ENCODE measurements around the gene XRN2. TPM values are rescaled to one million over a fixed set of nuclear protein-coding genes. Genes with fewer than 3 reads are reported as not detected.

The XRN2 gene
- total and polyA plus RNA-seq, 2 of the 13 experiments (the other 11 are each of a cell fraction or from before 2014, with no cell fraction given), result 90.3 to 171 TPM

DNA sequence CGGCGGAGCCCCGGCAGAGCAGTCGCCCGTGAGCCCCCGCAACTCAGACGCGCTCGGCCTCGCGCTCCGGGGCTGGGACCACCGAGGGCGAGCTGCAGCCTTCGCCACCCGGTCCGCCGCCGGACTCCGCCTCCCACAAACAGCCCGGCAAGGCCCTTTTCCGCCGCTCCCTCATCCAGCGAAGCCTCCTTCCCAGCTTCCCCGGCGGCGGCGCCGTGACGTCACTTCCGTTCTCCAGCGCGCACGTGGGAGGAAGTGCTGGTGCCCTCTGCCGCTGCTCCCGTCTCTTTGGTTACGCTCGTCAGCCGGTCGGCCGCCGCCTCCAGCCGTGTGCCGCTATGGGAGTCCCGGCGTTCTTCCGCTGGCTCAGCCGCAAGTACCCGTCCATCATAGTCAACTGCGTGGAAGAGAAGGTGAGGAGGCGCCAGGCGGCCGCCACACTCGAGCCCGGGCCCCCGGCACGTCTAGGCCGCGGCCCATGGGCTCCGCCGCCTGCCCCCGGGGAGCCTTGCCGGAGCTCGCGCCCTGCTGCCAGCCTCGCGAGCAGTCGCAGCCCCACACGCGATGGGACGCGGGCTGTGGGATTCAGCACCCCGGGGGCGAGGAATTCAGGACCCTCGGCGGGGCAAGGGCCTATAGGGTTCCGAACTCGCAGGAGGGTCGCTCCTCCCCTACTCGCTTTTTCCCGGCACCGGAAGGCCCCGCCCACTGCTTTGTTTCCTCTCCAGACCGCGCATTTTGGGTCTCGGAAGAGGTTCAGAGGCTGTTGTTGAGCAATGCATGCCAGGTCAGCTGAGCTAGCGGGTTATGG lies at the start of gene XRN2 (continued):
- TF ChIP-seq, protein P1, sequence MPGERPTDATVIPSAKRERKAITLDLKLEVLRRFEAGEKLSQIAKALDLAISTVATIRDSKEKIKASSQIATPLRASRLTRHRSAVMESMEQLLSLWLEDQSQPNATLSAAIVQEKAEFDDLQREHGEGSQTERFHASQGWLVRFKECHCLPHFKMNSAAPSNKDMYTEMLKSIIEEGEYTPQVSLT (CRISPR knock-in tag; IDR thresholded peaks at IDR 0.05; ENCODE audit: borderline replicate concordance, low read depth), result 0 out of 2 replicates have a peak, but pooled peaks have one; percentile 38
- peak; percentile 96 for TF ChIP-seq REXO4 (CRISPR knock-in tag; IDR thresholded peaks at IDR 0.05; ENCODE audit: borderline replicate concordance)
- TF ChIP-seq, protein P2, sequence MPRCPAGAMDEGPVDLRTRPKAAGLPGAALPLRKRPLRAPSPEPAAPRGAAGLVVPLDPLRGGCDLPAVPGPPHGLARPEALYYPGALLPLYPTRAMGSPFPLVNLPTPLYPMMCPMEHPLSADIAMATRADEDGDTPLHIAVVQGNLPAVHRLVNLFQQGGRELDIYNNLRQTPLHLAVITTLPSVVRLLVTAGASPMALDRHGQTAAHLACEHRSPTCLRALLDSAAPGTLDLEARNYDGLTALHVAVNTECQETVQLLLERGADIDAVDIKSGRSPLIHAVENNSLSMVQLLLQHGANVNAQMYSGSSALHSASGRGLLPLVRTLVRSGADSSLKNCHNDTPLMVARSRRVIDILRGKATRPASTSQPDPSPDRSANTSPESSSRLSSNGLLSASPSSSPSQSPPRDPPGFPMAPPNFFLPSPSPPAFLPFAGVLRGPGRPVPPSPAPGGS (CRISPR knock-in tag; IDR thresholded peaks at IDR 0.05), result peak; percentile 98
- peak; percentile 72; the same call in 1 of the 2 replicates for TF ChIP-seq ZBTB44 (CRISPR knock-in tag; IDR thresholded peaks at IDR 0.05)
- peak; percentile 77; the same call in 1 of the 2 replicates for TF ChIP-seq ZNF205 (CRISPR knock-in tag; IDR thresholded peaks at IDR 0.05)
- TF ChIP-seq GTF3A (CRISPR knock-in tag; conservative IDR thresholded peaks at IDR 0.05), result no peak; the same call in 1 of the 2 replicates
- TF ChIP-seq GABPA (IDR thresholded peaks at IDR 0.05; ENCODE audit: low read depth, low read length), result peak; percentile 92
- TF ChIP-seq GABPA (CRISPR knock-in tag; IDR thresholded peaks at IDR 0.05; ENCODE audit: low read depth), result peak; percentile 92
- TF ChIP-seq FOSL2 (CRISPR knock-in tag; IDR thresholded peaks at IDR 0.05), result peak; percentile 80
- TF ChIP-seq JARID2 (CRISPR knock-in tag; IDR thresholded peaks at IDR 0.05; ENCODE audit: insufficient replicate concordance), result peak; percentile 98
- TF ChIP-seq, protein P3, sequence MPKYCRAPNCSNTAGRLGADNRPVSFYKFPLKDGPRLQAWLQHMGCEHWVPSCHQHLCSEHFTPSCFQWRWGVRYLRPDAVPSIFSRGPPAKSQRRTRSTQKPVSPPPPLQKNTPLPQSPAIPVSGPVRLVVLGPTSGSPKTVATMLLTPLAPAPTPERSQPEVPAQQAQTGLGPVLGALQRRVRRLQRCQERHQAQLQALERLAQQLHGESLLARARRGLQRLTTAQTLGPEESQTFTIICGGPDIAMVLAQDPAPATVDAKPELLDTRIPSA (CRISPR knock-in tag; IDR thresholded peaks at IDR 0.05; ENCODE audit: borderline replicate concordance), result no peak; the same call in 1 of the 2 replicates
- TF ChIP-seq ZNF12 (CRISPR knock-in tag; IDR thresholded peaks at IDR 0.05), result peak; percentile 81
- TF ChIP-seq MYNN (CRISPR knock-in tag; IDR thresholded peaks at IDR 0.05; ENCODE audit: low read depth), result peak; percentile 74
- TF ChIP-seq SRF (IDR thresholded peaks at IDR 0.05; ENCODE audit: low read depth, low read length), result peak; percentile 53; the same call in 1 of the 2 replicates
- TF ChIP-seq HES4 (CRISPR knock-in tag; IDR thresholded peaks at IDR 0.05; ENCODE audit: borderline replicate concordance), result peak; percentile 99
- TF ChIP-seq ZNF225 (CRISPR knock-in tag; IDR thresholded peaks at IDR 0.05), result peak; percentile 95
- no peak for TF ChIP-seq ZNF720 (CRISPR knock-in tag; IDR thresholded peaks at IDR 0.05)
- TF ChIP-seq ZFP62 (CRISPR knock-in tag; IDR thresholded peaks at IDR 0.05), result peak; percentile 39
- 0 out of 2 replicates have a peak, but pooled peaks have one; percentile 33 for TF ChIP-seq HHEX (CRISPR knock-in tag; IDR thresholded peaks at IDR 0.05)
- peak; percentile 63 for TF ChIP-seq RXRB (CRISPR knock-in tag; IDR thresholded peaks at IDR 0.05; ENCODE audit: borderline replicate concordance)
- TF ChIP-seq ZSCAN21 (CRISPR knock-in tag; IDR thresholded peaks at IDR 0.05; ENCODE audit: borderline replicate concordance), result peak; percentile 95
- TF ChIP-seq SRY (CRISPR knock-in tag; IDR thresholded peaks at IDR 0.05), result peak; percentile 96
- no peak; the same call in 1 of the 2 replicates for TF ChIP-seq ZNF572 (CRISPR knock-in tag; IDR thresholded peaks at IDR 0.05)
- TF ChIP-seq MAF1 (CRISPR knock-in tag; IDR thresholded peaks at IDR 0.05; ENCODE audit: borderline replicate concordance), result no peak
- TF ChIP-seq TOE1 (CRISPR knock-in tag; IDR thresholded peaks at IDR 0.05), result peak; percentile 31; the same call in 1 of the 2 replicates

All from HepG2 (cell line).